ENCODE results near the gene LNP1.
"Not testable (repeated sequence)": the region's sequence is repeated elsewhere in the genome, so short reads cannot be mapped to it uniquely, and the experiment has no call there.

The LNP1 gene

DNA sequence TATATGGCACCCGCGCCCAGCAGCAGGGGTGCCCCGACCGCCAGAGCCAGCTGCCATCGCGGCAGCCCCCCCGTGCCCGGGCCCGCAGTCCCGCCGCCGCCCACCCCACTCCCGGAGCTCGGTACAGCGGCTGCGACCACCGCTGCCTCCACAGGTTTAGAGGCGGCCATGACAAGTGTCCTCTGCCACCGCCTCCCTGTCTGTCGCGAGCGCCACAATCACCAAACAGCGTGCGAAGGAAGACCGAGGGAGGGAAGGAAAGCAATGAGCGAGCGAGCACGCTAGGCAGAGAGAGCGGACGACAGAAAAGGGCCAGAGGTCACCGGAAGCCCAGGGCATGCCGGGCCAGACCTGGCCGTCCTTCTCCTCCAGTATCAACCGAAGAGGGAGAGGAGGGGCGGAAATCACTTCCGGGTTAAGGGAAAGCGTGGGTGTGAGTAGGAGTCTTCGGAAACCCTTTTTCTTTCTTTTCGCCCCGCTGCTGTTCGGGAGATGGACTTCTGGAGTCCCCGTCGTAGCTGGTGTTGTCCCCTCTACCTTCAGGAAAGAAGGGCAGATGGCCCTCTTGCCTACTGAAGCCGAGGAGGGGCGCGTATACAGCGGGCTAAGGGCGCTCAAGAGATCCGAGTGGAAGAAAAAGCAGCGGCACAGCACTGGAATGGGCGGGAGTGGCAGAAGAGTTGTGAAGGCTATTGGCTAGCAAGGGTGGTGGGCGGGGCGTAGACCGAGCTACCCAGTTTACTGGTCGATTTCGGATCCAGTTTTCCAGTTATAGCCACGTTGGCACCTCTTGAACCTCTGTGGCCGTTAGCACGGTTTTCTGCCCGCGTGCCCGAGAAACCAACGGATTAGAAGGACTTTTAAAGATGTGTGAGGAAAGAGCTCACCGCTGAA, at the start of gene LNP1, which contains the start of gene TOMM70:
Gene LNP1, plus strand, starts transcription at position 760 of the 894 bp plus-strand sequence. CDS start 28,191 bp downstream, outside the sequence.
Gene TOMM70, minus strand, starts transcription at position 310 of the 894 bp plus-strand sequence. Its CDS starts 140 bp downstream, at position 170.
- peak; percentile 96 for DNase-seq

DNA sequence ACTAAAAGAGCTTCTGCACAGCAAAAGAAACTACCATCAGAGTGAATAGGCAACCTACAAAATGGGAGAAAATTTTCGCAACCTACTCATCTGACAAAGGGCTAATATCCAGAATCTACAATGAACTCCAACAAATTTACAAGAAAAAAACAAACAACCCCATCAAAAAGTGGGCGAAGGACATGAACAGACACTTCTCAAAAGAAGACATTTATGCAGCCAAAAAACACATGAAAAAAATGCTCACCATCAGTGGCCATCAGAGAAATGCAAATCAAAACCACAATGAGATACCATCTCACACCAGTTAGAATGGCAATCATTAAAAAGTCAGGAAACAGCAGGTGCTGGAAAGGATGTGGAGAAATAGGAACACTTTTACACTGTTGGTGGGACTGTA, 49.6 kb upstream of the LNP1 start:
- not testable (repeated sequence) for DNase-seq

DNA sequence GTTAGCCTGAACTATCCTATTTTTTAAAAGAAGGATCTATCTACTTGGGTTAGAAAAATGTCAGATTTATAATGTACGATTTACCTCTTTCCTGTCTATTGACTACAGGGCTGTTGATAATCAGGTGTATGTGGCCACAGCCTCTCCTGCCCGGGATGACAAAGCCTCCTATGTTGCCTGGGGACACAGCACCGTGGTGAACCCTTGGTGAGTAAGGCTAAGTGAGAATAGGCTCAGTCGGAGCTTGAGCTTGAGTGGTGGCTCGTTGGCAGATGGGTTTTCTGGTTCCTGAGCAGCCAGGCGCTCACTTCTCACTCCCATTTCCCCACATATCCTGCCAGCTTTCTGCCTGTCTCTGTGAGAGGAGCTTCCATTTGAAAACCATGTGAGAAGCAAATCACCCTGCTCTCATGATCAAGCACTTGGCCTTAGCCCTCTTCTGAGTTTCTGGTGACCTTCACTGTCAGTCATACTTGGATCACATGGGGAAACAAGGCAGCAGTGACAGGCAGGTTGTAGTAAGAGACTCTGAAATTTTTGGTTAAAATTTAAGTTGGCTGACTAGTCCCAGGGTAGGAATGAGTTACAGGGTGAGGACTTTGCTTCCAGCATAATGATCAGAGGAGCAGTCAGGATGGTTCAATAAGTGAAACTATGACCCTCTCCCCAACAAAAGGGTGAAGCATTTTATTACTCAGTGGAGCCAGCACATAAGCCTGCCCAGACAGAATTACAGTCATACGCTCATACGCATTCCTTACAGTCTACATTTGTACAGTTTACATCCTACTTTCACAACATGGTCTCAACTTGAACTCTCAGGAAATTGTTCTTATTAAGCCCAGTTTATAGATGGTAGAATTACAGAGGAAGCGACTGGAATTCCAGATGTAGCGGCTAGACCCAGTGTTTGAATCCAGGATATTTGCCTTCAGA, 48.8 kb upstream of the LNP1 start:
- no peak for DNase-seq

- DNase-seq = no peak
Observed at GRCh38 chr3:100354850-100355249, 46.5 kb upstream of the LNP1 start.

DNA sequence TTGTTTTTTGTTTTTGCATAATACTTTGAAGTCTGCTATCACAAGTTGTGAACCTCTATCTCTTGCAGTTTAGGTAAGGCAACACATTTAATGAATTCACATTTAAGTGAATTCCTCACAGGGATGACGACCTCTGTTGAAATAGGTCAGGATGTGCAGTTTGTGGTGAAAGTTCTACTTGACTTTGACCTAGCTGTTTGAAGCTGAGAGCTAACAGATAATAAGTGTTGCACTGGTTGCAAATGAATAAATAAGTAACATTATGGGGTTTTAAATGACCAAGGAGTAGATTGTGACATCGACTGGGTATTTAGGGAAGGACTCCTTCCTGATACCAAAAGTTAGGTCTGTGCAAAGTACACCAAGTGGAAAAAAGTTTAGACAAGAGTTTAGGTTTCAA, 42.9 kb upstream of the LNP1 start:
- DNase-seq = no peak

- no peak for DNase-seq
Observed at GRCh38 chr3:100359035-100359434, 42.3 kb upstream of the LNP1 start.

DNA sequence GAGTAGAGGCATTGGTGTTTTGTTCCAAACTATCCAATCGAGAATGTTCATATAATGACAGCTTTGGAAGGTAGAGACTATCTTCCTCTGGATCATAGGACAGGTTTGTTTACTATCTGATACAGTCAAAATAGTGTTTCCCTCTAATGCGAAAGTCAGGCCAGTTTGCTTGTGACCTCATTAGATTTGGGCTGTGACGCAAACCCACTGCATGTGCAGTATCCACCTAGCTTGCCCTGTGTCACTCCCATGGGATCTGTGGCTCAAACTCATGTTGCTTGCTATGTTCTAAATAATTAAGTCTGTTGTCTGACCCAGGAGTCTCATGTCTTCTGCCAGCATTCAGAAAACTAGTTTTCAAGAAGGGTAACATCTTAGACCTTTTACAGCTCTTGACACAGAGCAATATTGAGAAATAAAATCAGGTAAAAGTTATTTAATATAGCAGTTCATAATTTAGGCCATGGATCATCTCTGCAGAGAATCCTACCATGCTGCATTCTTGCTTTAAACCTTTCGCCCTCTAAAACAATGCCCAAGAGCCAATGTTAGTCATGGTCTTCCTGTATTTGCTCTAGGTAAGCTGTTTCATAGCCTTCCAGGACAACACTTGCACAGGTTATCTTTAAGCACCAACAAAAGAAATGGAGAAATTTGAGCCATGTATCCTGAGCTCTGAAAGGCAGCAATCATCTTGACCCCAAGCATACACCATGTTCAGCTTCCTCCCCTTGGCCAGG, 40.4 kb upstream of the LNP1 start:
- no peak for DNase-seq

DNA sequence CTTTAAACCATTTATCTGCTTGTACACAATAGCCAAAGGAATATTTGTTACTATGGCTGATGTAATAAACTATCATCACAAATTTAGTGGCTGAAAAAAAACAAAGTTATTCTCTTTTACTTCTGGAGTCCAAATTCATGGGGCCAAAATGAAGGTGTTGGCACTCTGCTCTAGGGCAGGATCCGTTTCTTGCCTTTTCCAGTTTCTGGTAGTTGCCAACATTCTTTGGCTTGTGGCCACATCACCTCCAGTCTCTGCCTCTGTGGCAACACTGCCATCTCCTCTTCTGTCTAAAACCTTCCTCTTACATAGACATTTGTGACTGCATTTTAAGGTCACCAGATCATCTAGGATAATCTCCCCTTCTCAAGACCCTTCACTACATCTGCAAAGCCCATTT, 39.4 kb upstream of the LNP1 start:
- no peak for DNase-seq

GRCh38 chr3:100364421-100364820, 36.9 kb upstream of the LNP1 start:
- DNase-seq = no peak

GRCh38 chr3:100366424-100366823, 34.9 kb upstream of the LNP1 start:
- no peak for DNase-seq

DNA sequence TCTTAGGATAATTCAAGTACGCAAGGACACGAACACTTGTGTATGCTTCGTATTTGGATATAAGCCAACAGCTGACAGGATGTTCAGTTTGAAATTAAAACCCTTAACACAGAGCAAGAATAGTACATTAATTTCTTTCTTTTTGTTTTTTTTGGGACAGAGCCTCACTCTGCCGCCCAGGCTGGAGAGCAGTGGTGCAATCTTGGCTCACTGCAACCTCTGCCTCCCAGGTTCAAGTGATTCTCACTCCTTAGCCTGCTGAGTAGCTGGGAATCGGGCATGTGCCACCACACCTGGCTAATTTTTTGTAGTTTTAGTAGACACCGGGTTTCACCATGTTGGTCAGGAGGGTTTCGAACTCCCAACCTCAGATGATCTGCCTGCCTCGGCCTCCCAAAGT, 32.9 kb upstream of the LNP1 start:
- DNase-seq = no peak

GRCh38 chr3:100370756-100371155, 30.6 kb upstream of the LNP1 start:
- DNase-seq = no peak

DNA sequence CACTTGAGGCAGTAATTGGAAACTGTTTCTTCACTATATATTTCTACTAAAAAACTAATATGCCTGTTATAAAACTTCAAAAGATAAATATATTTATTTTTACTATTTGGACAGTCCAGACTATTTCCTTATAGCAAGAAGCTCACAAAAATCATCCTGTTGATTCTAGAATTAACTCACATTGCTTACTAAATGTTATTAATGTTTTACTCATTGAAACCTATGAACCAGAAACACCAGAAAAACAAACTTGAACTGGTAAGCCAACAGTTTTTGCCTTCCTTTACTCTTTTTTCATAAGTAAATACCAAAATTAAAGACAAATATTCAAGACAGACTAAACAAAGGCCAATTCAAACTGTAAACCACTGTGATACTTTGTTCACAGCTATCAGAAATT, 26.8 kb upstream of the LNP1 start:
- no peak for DNase-seq

- DNase-seq = no peak
Observed at GRCh38 chr3:100376301-100376700, 25.0 kb upstream of the LNP1 start.

DNA sequence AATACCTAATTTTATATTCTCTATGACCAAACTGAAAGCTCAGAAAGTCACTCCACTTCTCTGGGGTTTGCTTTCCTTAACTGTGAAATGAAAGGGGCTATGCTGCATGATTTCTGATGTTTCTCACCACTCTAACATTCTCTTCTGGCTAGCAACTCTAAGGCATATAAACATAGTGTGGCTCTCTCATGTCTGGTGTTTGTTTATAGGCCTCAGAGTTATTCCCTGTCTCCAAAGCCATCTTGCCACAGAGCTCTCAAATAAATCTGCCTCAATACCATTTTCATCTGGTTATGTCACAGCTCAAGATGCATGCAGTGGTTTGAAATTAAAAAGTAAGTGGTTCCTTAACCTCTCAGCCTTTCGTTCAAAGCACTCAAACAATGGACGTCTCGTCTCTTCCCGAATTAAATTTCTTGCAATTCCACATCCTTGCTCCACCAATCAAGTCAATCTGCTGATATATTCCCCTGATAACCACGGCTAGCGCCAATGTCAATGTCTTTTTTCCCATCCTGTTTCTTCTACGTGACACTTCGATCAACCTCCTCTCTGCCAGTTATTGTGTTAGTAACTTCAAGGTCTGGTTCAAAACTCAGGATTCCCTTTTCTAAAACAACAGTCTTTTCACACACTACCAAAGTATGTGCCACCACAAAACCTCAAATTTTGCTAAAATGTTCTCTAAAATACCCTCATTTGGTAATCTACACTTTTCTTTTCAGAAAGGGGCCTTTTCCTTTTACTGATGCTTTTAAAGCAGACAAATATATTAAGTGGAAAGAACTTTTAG, 16.4 kb upstream of the LNP1 start:
- DNase-seq = no peak

DNA sequence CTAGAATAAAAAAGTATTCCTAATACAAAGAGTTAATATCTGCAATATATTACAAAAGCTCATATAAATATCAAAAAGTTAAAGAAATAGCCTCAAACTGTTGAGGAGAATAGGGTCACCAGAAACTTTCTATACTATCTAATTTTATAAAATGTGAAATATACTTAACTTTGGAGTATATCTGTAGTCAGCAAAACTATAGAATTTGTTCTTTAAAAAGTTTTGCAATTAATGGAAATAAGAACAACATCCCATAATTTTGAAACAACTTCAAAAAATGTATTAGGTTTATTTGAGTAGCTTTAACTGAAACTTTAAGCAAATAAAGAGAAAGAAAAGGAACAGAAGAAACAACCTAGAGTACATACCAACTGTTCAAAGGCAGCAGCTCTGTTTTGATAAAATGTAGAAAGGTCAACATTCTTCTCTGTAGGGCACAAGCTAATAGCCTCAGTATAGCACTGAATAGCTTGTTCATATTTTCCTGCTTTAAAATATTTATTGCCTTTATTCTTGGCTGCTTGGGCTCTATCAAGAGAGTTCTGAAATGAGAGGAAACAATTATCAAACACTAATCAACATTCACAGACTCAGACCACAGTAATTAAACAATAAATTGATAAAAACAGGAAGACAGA, 14.8 kb upstream of the LNP1 start:
- DNase-seq = no peak

GRCh38 chr3:100389025-100389424, 12.3 kb upstream of the LNP1 start:
- no peak for DNase-seq

DNA sequence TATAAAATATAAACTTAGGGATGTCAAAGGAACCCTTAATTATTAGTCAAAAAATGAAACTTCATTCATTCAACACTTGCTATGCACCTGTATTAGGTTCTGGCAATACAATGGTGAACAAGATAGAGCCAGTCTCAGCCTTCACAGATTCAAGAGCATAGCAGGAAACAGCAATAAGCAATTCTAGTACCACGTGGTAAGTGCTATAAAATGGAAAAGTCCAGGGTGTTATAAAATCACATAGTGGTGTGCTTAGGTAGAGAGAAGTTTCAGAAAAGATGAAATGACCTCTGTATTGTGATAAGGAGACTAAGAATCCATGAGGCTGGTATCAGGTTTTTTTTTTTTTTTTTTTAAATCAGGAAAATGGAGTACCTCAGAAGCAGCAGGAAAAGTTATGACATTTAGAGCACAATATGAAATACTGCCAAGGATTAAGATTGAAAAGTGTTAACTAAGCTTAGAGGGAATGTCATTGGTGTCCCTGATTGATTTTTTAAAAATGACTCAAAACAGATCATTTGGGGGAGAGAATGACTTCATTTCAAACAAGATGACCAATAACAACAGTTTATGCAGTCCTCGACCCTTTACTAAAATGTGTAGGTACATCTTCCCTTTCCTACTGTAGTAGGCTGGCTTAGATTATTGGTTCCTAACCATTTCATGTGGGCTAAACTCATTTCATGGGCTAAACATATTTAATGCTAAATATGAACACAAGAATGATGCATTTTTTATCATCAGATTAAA, 5.5 kb upstream of the LNP1 start:
- DNase-seq = no peak

GRCh38 chr3:100396967-100397366, 4.4 kb upstream of the LNP1 start:
- no peak for DNase-seq

GRCh38 chr3:100399341-100400071, 1.8 kb upstream of the LNP1 start:
- DNase-seq = no peak

Measured in NCI-H69 (cell line).